GM19372 (cell line): Measurements from ENCODE around the gene GRID1.
A peak's percentile ranks its signal among the peaks of the same experiment; 100 is the strongest.
"Not testable (repeated sequence)": the region's sequence is repeated elsewhere in the genome, so short reads cannot be mapped to it uniquely, and the experiment has no call there.

ENCODE experiments used
- ATAC-seq: cut with Tn5 transposase; IDR thresholded peaks from one replicate; pipeline ENCODE4 v1.9.1; 2021; ENCODE audit warnings: mild to moderate bottlenecking, low read depth, moderate library complexity; ENCODE audit not compliant: unreplicated experiment

The GRID1 gene

DNA sequence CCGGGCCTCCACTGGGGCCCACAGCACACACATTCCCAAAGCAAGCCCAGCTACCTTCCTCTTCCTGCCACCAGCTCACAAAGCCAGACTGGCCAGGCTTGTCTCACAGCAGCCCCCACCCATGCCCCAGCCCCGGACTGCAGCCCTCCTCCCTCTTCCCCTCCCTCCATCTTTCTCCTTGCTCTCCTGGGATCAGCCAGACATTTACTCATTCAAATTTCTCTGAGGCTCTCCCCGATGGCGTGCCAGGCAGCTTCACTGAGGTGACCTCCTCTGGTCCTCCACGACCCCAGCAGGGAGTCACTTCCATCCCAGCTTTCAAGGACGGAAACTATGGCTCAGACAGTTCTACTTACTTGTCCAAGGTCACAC is 187.5 kb downstream of the GRID1 start:
- no peak for ATAC-seq

DNA sequence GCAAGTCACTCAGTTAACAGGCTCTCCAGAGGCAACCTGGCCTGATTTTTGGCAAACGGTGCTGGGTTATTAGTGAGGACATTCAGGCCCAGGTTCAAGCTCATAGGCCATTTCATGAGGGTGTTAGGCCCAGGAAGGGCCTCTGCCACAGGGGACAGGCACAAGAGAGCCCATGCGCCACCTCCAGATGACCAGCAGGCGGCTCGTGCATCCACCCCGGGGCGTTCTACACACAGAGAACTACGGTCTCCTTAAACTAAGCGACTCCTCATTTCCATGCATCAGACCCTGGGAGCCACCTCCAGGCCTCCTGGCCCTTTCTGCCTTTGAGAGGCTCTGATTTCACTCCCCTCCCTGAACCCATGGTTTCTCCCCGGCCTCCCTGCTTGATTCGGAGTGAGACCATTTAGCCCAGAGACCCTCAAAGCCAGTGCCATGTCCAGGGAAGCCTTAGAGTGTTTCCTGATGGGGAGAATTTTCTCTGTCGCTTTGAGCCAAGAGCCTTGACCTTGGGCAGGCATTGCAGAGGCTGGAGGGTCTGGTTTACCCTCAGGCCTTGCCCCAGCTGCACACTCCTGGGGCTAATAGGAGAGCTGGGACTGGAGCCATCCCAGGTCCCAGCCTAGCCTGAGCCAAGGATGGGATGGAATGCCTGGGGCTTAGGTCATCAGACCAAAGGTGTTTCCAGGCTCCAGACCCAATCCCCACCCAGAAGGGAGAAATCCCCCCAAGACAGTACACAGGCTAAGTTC is 188.0 kb downstream of the GRID1 start:
- peak; percentile 57 for ATAC-seq

DNA sequence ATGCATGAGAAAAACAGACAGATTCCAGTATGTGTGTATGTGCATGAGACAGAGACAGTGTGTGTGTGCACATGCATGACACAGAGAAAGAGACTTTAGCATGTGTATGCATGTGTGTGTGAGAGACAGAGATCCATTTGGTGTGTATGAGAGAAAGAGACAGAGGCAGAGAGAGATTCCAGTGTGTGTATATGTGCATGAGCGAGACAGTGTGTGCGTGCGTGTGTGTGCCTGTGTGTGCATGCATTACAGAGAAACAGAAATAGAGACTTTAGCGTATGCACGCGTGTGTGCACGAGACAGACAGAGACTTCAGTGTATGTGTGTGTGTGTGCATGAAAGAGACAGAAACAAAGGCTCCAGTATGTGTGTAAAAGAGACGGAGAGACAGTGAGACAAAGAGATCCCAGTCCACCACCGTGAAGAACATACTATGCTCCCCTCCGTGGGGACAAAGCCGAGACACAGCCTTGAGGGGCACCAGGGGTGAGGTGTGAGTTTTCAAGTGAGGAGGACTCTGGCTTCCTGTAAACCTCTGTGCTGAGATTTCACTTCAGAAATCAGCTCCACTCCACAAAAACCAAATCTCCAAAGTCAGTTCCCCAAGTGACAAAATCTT is 188.9 kb downstream of the GRID1 start:
- ATAC-seq = no peak

DNA sequence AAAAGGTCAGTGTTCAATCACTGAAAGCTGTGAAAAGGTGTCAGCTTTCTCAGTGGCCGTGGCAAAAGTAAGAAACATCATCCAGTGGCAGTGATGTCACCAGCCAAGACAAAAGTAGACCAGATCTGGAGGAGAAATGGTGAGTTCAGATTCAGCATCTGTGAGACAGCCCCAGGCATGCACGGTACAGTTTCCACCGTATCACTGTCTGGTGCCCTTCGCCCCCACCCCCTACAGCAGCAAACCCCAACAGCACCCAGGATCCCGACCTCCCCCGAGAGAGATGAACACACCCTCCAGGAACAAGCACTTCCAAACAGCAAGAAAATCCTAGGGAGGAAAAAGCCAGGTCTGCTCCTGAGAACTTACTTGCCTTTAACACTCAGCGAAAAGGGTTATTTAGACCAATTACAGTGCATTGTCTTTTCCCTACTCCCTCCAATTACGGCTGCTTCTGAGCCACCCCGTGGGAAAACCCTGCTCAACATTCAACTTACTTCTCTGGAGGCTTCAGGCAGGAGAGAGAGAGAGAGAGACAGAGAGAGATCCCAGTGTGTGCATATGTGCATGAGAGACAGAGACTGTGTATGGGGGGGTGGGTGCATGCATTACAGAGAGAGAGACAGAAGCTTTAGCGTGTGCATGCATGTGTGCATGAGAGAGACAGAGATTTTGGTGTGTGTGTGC is 189.6 kb downstream of the GRID1 start:
- no peak for ATAC-seq

DNA sequence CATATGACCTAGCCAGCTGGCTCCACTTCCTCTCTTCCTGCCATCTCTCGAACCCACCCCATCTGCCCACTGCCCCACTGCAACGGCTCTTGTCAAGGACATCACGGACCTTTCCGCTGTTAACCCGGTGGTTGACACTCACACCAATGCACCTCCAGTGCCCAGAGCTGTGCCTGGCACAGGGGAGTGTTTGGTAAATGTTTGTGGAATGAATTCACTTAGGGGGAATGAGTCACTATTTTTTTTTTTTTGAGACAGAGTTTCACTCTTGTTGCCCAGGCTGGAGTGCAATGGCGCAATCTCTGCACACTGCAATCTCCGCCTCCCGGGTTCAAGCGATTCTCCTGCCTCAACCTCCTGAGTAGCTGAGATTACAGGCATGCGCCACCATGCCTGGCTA is 191.1 kb downstream of the GRID1 start:
- not testable (repeated sequence) for ATAC-seq

DNA sequence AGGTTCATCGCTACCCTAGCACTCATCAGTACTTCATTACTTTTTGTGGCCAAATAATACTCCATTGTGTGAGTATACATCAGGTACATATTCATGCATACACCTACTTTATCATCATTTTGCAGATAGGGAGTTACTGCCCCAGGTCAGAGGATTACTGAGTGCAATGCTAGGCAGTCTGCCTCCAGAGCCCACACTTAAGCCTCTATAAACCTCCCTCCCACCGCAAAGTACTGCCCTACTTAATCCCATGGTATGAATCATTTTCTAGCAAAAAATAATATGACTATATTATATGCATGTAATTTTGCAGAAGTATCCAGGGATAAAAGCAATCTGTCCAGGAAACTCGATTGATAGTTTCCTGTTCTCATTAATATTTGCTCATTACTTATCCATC is 194.3 kb downstream of the GRID1 start:
- no peak for ATAC-seq

DNA sequence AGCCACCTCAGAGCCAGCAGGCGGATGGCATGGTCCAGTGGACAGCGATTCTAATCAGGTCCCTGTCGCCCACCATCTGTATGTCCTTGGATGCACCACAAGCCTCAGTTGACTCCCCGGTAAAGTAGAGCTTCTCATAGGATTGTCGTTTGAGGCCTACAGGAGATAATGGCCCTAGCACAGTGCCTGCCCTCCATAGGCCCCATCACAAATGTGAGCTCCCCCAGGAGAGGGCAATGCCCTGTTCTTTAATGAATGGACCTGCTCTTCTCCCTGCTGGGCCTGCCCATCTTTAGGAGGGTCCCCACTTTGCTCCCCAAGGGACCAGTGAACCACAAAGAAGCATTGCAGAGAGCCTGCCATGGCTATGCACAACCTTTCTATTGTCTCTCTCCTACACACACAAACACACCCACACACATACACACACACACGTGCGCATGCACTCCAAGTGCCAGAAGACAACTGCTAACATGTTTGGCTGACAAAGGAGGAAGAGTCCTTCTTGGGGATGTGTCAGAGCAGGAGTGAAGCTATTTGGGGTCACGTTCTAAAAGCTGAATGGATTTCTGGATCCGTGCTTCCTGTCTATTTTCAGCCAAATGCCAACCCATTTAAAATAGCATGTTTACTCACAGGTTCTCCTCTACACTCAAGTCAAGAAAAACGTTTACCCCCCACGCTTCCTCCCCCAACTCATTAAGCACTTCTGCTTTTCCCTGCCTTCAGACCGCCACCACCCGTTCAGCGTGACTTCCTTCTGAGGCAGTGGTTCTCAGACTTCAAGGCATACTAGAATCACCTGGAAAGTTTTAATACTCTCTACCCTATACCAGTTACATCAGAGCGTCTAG is 196.1 kb downstream of the GRID1 start:
- ATAC-seq = no peak

DNA sequence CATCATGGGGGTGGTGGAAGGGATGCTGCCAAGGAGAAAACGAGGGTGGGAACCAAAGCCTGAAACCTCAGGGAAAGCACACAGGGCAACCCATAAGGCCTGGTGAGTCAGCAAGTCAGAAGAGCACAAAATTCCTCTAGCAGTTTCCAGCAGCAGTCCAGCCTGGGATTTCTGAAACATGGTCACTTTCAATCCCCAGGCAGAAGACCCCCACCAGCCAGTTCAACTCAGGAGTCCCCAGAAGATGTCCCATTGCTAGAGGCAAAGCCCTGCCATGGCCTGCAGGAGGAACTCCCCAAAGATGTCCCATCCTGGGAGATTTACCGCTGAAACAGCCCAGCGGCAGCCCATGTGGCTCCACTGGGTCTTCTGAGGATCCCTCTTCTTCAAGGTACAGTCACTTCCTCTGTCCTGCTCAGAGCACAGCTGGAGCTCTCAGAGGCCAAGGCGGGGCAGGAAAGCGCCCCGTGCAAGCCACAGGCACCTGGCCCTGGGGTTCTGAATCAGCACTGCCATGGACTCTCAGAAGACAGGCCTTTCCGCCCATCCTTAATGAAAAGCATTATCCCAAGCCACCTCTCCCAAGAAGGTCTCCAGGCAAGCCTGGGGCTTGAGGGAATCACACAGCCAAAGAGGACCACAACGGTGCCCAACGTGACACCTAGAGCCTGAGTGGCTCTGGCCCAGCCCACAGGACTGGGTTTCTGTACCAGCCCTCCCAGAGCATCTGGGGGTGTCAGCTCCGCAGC is 196.9 kb downstream of the GRID1 start:
- no peak for ATAC-seq

DNA sequence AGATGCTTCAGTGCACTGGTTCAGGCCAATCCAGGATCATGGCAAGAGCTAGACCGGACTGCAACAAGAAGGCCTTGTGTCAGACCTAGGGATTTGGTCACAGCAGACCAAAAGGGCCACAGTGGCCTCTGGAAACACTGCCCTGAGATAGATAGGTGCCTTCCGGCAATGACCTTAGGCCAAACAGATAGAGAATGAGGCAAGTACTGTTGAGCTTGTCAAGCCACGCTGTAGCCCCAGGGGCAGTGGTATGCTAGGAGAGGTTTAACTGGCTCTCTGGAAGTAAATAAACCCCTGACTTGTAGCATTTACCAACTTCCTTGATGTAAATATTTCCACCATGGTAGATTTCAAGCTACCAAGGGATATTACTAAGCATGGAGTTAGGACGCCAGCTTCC is 197.5 kb downstream of the GRID1 start:
- ATAC-seq = no peak

DNA sequence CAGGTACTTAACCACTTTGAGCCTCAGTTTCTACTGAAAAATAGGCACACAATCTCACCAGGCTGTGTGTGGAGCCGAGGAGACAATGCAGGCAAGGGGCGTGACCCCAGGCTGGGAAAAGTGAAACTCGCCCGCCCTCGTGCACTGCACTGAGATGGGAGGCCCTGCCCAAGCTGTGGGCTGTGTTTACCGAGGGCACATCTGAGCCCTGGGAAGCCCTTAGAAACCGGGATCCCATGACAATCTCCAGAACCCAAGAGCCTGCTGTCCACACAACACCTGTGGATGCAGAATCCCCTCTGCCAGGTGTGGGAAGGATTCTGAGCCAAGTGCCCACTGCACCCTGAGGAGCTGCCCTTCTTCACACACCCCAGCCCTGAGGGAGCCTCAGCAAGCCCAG is 198.3 kb downstream of the GRID1 start:
- ATAC-seq = no peak

DNA sequence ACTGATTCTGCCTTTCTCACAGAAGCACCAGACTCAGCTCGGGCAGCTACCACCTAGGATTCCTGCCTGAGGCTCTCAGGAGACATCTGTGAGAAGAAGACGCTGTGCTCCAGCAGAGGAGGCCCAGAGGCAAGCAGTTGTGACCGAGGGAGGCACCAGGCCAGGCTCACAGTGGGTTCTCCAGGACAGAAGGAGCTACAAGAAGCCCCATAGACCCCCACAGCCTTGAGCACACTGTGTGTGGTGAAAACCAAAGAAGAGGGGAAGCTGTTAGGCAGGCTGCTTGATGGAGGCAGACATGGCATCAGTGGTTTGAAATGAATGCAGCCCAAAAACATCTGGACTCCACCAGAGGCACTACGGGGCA is 198.8 kb downstream of the GRID1 start:
- ATAC-seq = no peak

DNA sequence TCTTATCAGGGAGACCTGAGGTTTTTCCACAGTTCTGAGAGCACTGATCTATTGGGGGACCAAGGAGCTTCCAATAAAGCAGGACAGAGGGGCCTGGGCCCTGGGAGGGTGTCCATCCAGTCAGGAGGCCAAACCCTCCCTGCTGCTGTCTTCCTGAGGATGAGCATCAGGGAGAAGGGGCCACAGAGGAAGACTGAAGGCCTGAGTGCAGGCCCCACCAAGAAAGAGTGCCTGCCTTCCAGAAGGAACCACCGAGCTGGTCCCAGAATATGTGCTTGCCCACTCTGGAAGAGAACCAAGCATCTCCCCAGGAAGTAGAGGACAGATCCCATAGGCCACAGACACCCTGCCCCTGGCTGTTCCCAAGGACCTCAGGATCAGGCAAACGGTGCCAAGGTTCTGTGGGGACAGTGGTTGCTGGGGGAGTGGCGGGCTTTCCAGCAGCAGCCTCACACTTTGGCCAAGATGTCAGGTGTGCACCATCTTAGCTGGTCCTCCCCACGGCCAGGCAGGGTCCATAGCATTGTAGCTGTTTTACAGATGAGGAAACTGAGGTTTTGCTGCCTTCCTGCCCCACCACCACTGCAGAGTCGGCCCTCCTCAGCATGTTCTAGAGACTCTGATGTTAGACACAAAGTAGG is 199.4 kb downstream of the GRID1 start:
- ATAC-seq = no peak

DNA sequence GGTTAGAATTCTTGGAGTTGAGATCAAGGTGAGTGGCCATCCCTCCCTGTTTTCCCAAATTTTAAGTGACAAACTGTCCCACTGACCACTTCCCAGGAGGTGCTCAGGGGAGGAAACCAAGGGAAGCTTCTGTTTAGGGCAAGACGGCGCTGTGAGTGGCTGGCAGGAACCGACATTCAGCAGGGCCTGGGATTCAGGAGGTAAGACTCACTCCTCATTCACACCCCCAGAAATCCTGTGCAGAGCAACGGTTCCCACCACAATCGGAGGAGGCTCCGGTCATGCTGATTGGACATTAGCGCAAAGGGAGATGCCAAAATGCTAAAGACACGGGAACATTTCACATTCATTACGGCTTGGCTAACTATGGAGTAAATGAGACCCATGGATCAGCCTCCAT is 200.9 kb downstream of the GRID1 start:
- no peak for ATAC-seq

DNA sequence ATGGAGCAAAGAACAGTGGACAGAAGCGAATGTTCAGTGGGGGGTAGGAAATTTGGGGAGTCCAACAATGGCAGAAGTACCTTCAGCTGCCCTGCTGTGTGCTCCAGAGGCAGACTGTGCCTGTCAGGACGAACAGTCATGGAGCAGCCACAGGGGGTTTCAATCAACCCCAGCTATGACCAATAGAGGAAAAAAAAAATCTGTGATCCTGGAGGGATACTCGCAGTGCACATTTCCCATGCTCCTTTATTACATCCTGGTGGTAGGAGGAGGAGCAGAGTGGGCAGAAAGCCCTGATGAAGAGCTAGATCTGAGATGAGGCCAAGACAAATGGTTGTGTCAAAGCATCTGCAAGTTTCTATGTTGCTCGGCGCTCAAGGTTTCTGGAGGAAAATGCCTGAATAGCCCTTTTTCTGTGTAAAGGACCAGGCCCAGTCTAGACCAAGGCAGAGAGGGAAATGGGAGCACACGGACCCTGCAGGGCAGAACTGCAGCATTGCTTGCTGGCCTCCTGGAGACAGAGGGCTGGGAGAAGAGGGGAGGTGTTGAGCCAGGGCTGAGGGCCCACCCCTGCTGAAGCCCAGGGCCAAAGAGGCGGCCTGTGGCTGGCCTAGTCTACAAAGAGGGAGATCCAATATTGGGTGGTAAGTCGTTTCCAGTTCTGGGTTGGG is 201.5 kb downstream of the GRID1 start:
- ATAC-seq = no peak

DNA sequence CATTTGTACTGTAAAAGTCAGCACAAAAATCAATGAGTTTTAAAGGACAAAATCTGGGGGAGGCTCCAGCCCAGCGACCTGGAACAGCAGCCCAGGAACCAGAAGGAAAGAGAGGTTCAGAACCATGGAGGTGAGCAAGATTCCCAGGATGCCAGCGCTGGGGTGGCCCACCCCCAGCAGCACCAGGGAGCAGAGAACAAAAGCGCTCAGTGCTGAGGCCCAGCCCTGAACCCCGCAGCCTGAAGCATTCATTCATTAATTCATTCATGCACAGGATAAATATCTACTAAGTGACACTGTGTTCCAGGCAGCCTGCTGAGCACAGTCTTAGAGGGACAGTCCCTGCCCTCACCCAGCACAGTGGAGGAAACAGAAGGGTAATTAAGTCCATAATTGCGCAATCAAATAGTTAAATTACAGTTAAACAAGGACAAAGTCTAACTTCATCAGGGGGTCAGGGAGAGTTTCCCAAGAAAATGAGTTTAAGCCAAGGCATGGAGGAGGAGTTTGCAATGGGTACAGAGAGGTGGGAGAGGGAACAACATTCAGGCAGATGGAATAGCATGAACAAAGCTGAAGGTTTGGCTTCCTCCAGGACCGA is 202.3 kb downstream of the GRID1 start:
- ATAC-seq = no peak

DNA sequence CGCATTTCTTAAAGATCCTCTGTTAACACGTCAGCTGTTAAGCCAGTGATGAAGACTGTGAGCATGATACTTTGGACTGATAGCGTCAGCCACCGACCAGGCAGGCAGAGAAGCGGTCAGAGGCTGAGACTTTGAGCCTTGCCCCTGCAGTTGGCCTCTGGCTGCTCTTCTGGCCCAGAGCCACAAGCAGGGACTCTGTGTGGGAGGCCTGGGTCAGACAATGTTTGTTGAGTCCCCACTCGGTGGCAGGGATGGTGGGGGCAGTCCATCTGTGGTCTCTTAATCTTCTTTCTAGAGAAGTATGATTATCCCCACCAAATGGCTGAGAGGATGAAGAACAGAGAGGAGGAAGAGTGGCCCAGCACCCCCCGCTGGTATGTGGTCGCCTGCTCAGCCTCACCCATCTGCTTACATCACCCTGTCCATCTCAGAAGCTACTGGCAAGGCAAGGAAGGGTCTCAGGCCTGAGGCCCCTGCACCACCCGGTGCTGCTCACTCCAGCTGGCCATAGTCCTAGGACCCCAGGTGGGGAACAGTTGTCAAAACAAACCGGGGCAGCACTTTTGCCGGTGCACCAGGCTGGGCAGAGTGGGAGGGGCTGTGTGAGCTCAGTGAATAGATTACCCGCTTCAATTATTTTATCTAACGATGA is 202.9 kb downstream of the GRID1 start:
- ATAC-seq = no peak

DNA sequence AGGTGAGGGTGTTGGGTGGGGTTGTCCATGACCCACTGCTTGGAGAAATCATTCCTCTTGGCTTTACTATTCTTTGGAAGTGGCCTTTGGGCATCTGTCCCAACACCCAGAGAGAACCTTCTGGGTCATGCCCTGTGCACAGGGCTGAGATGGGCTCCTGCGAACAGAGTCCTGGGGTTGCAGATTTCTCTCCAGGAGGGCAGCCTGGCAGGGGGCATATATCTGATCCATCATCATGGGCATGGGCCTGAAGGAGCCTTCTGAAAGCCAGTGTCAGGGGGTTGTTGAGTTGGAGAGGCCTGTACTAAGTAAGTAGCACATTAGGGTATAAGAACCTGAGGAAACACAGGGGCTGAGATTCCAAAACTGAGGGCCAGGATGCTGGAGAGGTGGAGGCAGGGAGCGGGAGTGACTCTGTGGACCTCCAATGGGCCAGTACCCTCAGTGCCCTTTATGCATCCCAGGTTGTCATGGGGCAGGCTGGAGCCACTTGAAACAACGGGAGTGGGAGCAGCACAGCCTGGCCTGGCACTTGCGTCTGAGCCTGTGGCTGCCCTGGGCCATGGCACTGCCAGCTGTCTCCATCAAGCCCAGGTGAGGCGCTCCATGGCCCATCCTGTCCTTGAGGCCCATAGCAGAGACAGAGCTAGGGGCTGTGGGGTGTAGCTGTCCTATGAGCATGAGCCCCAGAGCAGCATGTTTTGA is 203.7 kb downstream of the GRID1 start:
- ATAC-seq = no peak

DNA sequence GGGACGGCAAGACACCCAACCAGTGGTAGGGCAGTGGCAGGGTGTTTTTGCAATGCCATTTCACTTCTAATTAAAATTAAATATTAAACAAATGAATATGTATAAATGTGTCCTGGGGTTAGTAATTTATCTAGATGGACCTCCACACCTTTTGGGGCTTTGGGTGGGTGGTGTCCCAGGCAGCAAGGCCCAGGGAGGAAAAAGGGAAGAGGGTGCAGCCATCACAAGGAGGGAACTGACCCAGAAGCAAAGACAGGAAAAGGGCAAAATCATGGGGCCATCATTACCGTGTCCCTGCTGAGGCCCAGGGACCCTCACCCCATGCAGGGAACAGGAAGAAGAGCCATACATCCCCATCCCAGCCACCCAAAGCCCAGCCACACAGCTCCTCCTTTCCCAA is 204.6 kb downstream of the GRID1 start:
- ATAC-seq = no peak
